Midbrain (tissue), 1 donor: ENCODE data around the gene ARSD.
"Not testable (repeated sequence)": the region's sequence is repeated elsewhere in the genome, so short reads cannot be mapped to it uniquely, and the experiment has no call there.

Experiments used
- DNase-seq: peaks from one replicate; lab custom pipeline; 2025; lab: John Stamatoyannopoulos, UW

ARSD gene

GRCh38 chrX:2892816-2893215, 36.3 kb downstream of the ARSD start:
- no peak for DNase-seq

GRCh38 chrX:2890536-2891460, 38.3 kb downstream of the ARSD start:
- DNase-seq: not testable (repeated sequence)

GRCh38 chrX:2889706-2890490, 39.2 kb downstream of the ARSD start:
- not testable (repeated sequence) for DNase-seq

- no peak for DNase-seq
These were observed 40.0 kb downstream of the ARSD start for GRCh38 chrX:2889045-2889605.

GRCh38 chrX:2888309-2888708, 40.8 kb downstream of the ARSD start:
- DNase-seq: no peak

- no peak for DNase-seq
These were observed 45.4 kb downstream of the ARSD start for GRCh38 chrX:2883770-2884169.

- no peak for DNase-seq
These were observed 49.5 kb downstream of the ARSD start for GRCh38 chrX:2879670-2880069.

- no peak for DNase-seq
These were observed 50.6 kb downstream of the ARSD start for GRCh38 chrX:2878563-2878962.

GRCh38 chrX:2875798-2876399, 53.2 kb downstream of the ARSD start:
- DNase-seq: no peak

GRCh38 chrX:2875136-2875481, 54.0 kb downstream of the ARSD start:
- DNase-seq: no peak

GRCh38 chrX:2874222-2875135, 54.7 kb downstream of the ARSD start:
- DNase-seq: no peak

GRCh38 chrX:2872671-2873277, 56.4 kb downstream of the ARSD start:
- no peak for DNase-seq

- no peak for DNase-seq
These were observed 57.3 kb downstream of the ARSD start for GRCh38 chrX:2871831-2872230.

GRCh38 chrX:2870650-2871049, 58.5 kb downstream of the ARSD start:
- DNase-seq: no peak

GRCh38 chrX:2867206-2867605, 61.9 kb downstream of the ARSD start:
- no peak for DNase-seq

- no peak for DNase-seq
These were observed 65.5 kb downstream of the ARSD start for GRCh38 chrX:2863646-2864045.

- no peak for DNase-seq
These were observed 66.7 kb downstream of the ARSD start for GRCh38 chrX:2862404-2862803.

- DNase-seq: no peak
These were observed 69.8 kb downstream of the ARSD start for GRCh38 chrX:2859197-2859797.

GRCh38 chrX:2857566-2857965, 71.6 kb downstream of the ARSD start:
- no peak for DNase-seq

GRCh38 chrX:2855761-2856160, 73.4 kb downstream of the ARSD start:
- DNase-seq: no peak
